HuH-7.5 (cell line): ENCODE data around the gene BMERB1.
A peak's percentile ranks its signal among the peaks of the same experiment; 100 is the strongest.
"Not testable (repeated sequence)": the region's sequence is repeated elsewhere in the genome, so short reads cannot be mapped to it uniquely, and the experiment has no call there.

Source experiments
- DNase-seq: peaks from one replicate; pipeline ENCODE4 v3.0.0; 2011; ENCODE audit warnings: low spot score

BMERB1 gene

DNA sequence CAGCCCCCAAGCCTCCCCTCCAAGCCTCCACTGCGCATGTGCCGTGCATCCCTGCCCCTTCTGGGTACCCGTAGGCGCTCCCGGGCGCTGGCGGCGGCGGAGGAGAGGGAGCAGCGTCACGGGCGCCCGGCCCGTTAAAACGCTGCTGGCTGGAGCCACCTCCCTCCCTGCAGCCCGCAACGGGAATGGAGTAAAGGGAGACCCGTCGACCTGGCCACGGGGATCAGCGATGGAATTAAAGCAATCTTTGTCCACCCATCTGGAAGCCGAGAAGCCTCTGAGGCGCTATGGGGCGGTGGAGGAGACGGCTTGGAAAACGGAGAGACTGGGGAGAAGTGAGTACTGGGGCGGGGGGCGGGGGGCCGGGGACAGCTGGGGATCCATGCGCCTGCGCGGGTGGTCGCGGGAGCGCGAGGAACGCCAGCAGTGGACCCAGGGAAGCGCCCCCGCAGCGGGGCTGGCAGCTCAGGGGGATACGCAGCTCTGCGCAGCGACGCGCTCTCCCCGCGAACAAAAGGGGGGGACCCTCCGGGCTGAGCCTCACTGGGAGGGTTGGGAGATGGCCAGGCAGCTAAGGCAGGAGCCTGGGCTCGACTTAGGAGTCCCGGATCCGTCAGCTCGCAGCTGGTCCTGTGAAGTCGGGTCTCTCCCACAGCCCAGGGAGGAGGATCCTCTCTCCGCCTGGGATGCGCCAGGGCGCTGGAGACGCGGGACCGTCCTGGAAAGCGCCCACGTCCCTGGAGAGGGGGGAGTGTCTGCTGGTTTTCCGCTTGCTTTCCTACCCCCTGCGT lies at the start of gene BMERB1:
Gene BMERB1, plus strand, starts transcription at position 164 of the 791 bp plus-strand sequence. Its CDS starts 66 bp downstream, at position 230.
- peak; percentile 45 for DNase-seq

DNA sequence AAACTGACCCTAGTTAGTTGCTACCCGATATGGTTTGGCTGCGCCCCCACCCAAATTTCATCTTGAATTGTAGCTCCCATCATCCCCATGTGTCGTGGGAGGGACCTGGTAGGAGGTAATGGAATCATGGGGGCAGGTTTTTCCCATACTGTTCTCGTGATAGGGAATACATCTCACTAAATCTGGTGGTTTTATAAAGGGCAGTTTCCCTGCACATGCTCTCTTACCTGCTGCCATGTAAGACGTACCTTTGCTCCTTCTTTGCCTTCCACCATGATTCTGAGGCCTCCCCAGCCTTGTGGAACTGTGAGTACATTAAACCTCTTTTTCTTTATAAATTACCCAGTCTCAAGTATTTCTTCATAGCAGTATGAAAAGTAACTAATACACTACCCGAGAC lies 46.3 kb upstream of the BMERB1 start:
- DNase-seq: not testable (repeated sequence)

DNA sequence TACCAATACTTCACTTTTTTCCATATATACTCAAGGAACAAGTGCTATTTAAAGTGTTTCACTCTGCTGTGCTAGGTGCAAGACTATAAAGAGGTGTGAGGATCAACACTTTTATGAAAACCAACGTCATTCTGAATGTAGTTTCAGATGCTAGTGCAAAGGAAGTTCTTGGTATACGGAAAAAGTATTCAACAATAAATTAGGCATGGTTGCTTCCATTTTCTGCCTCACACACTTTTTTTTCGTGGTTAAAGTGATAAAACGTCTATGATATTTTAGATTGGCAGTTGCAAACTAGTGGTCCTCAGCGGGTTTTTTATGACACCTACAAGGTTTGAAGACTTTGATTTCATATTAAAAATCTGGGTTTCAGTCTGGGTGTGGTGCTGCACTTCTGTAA lies 44.5 kb upstream of the BMERB1 start:
- DNase-seq: not testable (repeated sequence)

GRCh38 chr16:15393025-15393424 lies 41.4 kb upstream of the BMERB1 start:
- not testable (repeated sequence) for DNase-seq

DNA sequence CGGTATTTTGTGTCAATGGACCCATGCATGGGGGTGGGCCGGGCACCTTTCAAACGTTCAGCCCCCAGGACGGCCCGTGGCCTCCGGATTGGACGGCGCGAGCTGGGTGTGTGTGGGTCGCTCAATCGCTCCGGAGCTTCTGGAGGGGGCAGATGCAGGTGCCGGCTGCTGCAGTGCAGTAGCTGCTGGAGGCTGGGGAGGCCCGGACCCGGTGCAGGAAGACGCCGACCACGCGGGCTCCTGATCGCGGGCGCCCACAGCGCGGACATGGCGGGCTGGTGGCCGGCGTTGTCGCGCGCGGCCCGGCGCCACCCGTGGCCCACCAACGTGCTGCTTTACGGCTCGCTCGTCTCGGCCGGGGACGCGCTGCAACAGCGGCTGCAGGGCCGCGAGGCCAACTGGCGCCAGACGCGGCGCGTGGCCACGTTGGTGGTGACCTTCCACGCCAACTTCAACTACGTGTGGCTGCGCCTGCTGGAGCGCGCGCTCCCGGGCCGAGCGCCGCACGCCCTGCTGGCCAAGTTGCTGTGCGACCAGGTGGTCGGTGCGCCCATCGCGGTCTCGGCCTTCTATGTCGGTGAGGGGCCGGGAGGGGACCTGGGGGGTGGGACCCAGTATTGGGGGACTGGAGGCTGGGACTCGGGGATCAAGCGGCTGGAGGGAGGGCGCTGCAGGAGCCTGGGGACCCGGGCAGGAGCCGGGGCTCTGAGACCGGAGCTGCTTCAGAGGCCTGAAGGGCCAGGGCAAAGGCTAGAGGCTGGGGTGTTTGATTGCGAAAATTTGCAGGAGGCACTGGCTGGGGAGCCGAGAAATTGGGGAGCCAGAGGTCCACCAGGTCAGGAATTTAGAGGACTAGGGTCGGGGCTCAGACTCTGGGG lies 38.5 kb upstream of the BMERB1 start, which contains the start of gene MPV17L:
Gene MPV17L, plus strand, starts transcription at position 124 of the 878 bp plus-strand sequence. Its CDS starts 144 bp downstream, at position 268.
- DNase-seq: peak; percentile 42

DNA sequence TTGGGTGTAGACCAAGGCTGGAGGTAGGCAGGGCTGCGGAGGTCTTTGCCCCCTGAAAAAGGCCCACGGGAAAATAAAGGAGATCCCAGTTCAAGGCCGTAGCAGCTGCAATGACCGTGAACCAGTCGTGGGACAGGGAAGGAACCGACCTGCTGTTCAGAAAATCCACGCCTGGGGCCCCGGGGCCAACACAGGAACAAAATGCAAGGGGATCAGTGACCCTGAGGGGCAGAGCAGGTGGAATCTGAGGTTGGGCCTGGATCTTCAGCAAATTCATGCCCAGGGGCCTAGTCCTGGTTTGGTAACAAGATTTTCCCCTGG lies 37.9 kb upstream of the BMERB1 start:
- DNase-seq: not testable (repeated sequence)

GRCh38 chr16:15396948-15397594 lies 37.3 kb upstream of the BMERB1 start:
- no peak for DNase-seq

DNA sequence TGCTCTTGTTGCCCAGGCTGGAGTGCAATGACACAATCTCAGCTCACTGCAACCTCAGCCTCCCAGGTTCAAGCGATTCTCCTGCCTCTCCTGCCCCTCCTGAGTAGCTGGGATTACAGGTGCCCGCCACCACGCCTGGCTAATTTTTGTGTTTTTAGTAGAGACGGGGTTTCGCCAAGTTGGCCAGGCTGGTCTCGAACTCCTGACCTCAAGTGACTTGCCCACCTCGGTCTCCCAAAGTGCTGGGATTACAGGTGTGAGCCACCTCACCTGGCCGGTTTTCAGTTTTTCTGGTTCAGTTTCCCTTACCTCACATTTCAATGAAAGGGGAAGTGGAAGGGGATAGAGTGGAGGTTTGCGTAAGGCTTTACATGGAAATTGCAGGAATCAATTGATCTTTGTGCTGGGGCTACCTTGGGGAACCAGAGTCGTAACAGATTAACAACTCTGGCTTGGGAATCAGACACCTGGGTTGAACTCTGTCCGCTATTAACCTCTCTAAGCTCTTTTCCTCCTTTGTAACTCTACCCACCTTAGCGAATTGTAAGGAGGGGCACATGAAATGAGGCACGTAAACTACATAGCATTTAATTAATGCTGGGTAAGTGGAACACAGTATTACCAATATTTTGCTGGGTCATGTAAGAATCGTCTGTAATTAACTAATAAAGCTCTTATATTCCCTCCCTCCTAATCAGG lies 35.6 kb upstream of the BMERB1 start:
- DNase-seq: peak; percentile 42

DNA sequence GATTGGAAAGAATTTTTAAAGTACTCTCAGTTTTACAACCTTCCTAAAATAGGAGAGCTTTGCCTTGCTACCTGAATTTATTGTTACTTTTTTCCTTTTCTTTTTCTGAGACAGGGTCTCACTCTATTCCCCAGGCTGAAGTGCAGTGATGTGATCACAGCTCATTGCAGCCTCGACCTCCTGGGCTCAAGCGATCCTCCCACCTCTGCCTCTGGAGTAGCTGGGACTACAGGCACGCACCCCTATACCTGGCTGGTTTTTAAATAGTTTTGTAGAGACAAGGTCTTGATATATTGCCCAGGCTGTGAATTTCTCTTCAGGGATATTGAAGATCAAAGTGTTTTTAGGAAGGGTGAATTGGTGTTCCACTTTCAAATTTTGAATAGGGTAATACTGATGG lies 35.1 kb upstream of the BMERB1 start:
- no peak for DNase-seq

DNA sequence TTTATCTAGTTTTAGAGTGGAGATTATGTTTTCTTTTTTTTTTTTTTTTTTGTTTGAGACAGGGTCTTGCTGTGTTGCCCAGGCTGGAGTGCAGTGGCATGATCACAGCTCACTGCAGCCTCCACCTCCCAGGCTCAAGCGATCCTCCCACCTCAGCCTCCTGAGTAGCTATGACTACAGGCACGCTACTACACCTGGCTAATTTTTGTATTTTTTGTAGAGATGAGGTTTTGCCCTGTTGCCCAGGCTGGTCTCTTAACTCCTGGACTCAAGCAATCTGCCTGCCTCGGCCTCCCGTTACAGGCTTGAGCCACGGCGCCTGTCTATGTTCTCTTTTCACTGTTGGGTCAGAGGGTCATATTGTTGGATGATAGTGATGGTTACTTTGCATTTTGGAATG lies 34.1 kb upstream of the BMERB1 start:
- not testable (repeated sequence) for DNase-seq

- no peak for DNase-seq
Measured at GRCh38 chr16:15401972-15402371, 32.4 kb upstream of the BMERB1 start.

DNA sequence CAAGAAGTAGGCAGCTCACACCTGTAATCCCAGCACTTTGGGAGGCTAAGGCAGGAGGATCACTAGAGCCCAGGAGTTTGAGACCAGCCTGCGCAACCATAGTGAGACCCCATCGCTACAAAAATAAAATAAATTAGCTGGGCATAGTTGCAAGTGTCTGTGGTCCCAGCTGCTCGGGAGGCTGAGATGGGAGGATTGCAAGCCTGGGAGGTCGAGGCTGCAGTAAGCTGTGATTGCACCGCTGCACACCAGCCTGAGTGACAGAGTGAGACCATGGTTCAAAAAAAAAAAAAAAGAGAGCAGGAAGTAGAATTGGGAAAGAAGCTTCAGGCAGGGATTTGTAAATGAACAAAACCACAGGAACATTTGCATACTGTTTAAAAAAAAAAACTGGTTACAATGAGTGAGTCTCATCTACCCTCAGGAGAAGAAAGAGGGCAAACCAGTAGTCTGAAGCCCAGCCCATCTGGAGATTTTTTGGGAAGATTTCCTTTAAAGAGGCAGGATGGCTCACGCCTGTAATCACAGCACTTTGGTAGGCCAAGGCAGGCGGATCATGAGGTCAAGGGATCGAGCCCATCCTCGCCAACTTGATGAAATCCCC lies 30.9 kb upstream of the BMERB1 start:
- DNase-seq: no peak

- not testable (repeated sequence) for DNase-seq
Measured at GRCh38 chr16:15404091-15404490, 30.3 kb upstream of the BMERB1 start.

- no peak for DNase-seq
Measured at GRCh38 chr16:15404792-15405191, 29.6 kb upstream of the BMERB1 start.

DNA sequence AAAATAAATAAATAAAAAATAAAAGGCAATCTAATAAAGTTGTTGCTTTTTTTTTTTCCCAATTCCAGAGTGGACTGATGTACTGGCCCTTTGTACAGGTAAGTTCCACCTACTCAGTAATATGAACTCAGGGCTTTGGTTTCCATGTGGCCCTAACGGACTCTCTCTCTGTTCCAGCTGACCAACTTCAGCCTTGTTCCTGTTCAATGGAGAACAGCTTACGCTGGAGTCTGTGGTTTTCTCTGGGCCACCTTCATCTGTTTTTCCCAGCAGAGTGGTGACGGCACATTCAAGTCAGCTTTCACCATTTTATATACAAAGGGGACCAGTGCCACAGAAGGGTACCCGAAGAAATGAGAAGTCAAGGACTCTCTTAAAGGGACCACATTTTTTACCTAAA lies 26.6 kb upstream of the BMERB1 start:
- not testable (repeated sequence) for DNase-seq

DNA sequence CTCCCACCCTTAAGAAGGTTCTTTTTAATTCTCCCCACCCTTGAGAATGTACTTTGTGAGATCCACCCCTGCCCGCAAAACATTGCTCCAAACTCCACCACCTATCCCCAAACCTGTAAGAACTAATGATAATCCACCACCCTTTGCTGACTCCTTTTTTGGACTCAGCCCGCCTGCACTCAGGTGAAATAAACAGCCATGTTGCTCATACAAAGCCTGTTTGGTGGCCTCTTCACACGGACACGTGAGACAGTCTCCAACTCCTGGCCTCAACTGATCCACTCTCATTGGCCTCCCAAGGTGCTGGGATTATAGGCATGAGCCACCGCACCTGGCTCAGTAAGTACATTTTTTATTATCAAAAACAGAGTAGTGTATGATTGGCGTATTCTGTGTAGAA lies 24.9 kb upstream of the BMERB1 start:
- DNase-seq: not testable (repeated sequence)

DNA sequence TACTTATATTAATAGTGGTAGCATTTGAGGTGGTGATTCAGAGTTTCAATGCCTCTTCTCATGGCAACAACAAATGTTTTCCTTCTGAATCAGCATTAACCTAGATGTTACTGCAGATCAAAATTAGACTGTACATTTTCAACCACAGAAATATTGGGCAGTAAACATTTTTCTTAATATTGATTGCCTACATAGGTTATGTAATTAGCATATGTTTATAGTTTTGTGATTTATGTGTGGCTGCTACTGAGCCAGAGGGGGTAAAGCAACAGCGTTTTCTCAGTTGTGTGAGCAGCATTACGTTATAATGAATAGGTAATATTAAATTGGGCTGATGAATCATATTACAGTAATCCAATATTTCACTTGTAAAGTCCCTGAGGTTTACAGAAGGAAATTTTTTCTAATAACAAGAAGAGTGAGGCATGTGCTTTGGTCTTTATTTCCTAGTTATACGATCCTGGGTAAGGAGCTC lies 18.8 kb upstream of the BMERB1 start:
- no peak for DNase-seq

DNA sequence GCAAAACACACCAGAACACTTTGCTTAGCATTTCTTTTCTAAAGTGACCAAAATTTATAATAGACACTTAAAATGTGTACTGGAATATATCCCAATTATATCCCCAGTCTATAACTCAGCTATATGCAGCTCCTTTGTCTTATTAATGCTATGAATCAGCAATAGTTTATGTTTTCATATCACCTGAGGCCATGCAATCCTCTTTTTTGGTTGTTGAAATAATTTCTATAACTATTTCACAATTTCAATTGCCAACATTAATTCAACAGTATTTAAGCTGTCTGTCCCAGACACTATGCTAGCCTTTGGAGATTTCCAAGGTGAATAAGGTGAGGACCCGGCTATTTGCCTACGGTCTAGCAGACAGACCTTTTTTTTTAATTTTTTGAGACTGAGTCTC lies 17.2 kb upstream of the BMERB1 start:
- DNase-seq: no peak

DNA sequence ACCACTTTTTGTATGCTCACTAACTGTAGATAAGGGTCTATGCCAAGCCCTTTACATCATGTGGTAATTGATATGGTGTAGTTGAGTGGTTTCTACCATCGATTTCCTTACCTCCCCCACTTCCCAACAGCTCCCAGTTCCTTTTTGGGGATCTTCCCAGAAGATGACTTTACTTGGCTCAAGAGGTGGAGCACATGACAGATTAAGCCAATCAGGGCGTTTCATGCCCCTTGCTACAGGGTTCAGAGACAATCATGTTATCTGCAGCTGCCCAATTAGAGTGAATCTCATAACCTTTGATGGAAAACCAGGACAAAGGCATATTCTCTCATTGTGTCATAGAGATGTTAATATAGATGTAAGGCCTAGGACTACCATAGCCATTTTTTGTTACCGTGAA lies 16.2 kb upstream of the BMERB1 start:
- DNase-seq: no peak

DNA sequence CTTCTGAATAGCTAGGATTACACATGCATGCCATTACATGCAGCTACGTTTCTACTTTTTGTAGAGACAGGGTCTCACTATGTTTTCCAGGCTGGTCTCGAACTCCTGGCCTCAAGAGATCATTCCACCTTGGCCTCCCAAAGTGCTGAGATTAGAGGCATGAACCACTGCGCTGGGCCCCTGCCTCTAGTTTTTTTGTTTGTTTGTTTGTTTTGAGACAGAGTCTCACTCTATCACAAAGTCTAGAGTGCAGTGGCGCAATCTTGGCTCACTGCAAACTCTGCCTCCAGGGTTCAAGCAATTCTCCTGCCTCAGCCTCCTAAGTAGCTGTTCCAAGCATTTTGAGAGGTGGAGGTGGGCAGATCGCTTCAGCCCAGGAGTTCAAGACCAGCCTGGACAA lies 12.7 kb upstream of the BMERB1 start:
- DNase-seq: not testable (repeated sequence)

DNA sequence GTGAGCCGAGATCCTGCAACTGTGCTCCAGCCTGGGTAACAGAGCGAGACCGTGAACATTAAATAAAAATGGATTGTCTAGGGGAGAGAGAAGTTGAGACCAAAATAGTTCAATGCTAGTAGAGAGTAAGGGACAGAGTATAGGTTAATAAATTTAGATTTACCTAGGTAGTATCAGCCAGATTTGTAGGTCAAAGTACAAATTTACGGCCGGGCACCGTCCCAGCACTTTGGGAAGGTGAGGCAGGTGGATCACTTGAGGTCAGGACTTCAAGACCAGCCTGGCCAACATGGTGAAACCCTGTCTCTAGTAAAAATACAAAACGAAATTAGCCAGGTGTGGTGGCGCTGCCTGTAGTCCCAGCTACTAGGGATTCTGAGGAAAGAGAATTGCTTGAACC lies 12.2 kb upstream of the BMERB1 start:
- no peak for DNase-seq
